Epidermal melanocyte (primary cell): Measurements from ENCODE around the gene ARHGEF2.
A peak's percentile ranks its signal among the peaks of the same experiment; 100 is the strongest.

Source experiments
- DNase-seq: peaks from one replicate; pipeline ENCODE4 v3.0.0; 2011; ENCODE audit warnings: low spot score; ENCODE audit not compliant: insufficient read length

ARHGEF2 gene

DNA sequence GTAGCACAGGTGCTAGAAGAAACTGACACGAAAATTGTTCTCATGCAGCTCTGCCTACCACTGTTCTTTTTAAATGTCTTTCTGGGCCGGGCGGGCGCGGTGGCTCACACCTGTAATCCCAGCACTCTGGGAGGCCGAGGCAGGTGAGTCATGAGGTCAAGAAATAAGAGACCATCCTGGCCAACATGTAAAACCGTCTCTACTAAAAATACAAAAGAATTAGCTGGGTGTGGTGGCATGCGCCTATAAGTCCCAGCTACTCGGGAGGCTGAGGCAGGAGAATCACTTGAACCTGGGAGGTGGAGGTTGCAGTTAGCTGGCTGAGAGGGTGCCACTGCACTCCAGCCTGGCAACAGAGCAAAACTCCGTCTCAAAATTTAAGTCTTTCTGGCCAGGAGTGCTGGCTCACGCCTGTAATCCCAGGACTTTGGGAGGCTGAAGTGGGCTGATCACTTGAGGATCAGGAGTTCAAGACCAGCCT lies 66.3 kb downstream of the ARHGEF2 start:
- DNase-seq = no peak

DNA sequence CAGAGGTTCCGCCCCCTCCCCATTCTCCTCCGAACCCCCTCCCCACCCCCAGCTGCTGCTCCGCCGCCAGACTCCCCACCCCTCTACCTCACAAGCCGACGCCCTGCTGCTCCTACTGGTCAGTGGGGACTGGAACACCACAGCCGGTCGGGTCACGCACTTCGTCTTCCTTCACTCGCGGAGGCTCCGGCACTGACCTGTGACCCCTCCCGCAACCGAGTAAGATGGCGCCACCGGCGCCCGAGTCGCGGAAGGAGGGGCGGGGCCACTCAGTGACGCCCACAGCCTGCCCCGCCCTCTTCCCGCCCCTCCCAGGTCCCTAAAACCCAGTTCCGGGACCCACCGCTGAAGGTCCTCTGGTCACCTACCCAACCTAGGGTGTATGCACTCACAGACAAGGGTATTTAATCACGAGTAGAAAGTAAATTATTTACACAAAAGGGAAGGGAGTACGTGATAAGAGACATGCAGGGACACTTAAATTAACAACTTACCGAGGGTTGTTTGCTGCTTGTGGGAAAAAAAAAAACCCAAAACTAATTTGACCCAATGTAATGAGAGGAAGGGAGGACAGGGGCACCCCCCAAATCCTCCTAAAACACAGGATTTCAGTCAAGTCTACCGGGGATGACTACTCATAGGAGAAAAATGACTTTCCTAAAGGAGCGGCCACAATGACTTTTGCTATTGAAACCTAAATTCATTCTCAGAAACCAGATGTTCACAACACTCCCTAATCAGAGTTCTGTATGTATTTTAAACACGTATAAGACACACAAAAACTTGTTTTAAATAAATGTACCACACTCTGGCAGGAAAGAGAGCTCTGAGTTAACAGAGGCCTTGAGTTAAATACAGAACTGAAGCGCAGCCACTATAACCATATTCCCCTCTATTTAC lies 66.9 kb downstream of the ARHGEF2 start, which contains the start of gene RIT1:
RIT1 (minus strand) TSS at position 194 of the 900 bp plus-strand sequence. CDS start 588 bp downstream, outside the sequence.
- DNase-seq = peak; percentile 77

DNA sequence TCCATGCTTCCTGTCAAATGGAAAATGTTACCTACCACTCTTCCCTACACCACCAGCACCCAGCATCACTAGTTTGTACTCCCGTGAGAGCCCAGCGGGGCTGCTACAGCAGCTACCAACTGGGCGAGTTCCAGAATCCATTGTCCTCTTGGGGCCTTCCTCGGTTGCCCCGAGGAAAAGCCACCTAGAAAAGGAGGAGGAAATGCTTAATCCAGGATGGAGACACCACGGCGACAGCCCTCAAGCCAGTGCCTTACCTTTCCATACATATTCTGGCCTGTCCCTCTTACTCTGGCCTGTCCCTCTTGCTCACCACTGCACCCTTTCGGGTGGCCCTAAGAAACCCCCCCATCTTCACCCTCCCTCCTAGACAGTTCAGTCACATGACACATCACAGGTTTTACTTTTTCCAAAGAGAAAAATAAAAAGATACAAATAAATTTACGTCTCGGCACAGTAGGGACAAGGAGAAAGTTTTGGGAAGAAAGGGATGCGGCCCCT lies 67.7 kb downstream of the ARHGEF2 start:
- no peak for DNase-seq

DNA sequence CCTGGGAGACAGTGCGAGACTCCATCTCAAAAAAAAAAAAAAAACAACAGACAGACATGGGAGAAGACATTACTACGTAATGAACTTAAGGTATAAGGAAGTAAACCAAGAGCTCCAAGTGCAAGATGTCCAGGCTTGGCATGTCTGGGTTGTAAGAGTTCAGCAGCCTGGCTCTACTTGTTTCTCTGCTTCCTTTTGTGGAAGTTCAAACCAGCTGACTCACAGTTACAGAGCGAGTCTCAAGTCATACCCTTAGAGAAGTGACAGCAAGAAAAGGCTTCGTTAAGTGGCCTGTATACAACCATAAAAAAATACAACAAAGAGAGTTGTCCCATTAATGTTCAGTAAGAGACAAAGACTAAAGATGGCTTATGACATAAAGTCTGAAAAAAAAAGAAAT lies 68.5 kb downstream of the ARHGEF2 start:
- DNase-seq = no peak

DNA sequence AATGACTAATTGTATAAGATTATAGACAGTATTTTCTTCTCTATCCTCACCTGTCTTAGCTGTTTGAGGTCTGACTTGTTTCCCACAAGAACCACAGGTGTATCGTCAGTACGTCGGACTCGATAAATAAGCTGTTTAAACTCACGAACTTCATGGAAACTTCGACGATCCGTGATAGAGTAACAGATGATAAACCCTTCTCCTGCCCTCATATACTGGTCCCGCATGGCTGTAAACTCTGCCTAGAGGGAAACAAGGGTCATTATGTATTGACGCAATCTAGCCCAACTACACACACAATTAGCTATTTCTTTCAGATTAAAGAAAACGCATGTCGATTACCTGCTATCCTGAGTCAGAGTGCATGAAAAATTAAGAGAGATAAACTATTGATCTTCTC lies 74.1 kb downstream of the ARHGEF2 start:
- no peak for DNase-seq

DNA sequence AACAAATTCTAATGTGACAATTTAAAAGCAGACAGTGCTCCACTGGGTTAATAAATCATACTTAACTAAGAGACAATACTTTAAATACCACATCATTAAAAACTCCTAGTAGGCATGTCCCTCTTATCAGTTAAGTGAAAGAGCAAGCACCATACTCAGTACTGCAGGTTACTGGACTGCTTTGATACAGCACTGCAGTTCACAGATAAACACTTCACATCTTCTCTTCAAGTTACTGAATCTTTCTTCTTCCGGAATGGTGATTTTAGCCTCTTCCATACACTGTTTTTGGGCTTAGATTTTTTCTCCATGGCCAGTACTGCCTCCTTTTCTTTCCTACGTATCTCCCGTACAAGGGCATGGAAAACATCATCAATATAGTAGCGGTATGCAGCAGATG lies 78.2 kb downstream of the ARHGEF2 start:
- no peak for DNase-seq

DNA sequence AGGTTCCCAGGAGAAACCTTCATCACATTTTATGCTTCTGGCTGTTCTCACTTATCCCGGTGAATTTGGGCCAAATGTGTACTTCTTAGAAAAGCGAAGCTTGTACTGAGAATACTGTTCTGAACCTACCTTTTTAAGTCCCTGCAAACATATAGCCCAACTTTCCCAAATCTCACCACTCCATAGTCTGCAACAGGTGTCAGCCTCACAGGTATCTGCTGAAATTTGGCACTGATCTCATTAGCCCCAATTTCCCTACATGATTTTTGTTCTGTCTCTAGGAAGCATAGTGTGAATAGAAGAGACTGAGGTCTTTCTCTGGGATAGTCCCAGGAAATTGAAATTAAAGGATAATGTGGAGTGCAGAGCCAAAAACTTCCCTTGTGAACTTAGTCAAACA lies 78.7 kb downstream of the ARHGEF2 start:
- DNase-seq = no peak

DNA sequence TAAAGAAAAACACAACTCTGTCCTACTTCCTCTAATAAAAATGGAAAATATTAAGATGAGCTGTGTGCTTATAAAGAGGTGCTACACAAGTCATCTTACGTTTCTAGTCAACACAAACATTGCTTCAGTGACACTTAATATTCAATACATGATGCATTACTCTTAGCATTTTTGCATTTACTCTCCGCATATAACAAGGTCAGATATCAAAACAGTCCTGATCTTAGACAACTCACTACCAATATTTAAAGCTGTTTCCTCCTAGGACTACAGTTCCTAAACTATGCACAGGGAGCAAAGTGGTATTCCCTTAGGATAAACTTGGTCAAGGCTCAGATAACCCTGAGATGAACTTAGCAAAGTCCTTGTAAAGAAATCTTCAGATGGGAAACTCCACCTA lies 79.5 kb downstream of the ARHGEF2 start:
- DNase-seq = no peak

DNA sequence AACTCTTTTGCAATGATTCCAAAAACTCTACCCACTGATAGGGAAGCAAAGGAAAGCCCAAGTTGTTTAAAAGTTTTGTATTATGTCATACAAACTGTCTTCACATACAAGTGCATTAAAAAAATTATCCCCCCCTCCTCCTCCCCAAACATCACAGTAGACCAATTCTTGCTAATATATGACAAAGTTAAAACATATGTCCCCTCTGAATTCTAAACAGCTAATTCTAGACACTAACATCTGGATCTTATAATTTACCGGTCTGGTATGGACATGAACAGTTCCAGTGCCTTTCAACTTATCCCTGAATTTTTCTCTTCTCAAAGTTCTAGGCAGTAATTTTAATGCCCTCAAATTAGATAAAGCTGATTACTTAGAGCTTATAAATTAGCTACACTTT lies 80.6 kb downstream of the ARHGEF2 start:
- no peak for DNase-seq
